Psoas muscle (tissue), 8 donors: Measurements from ENCODE around the gene LRRC10B. TPM values are rescaled to one million over a fixed set of nuclear protein-coding genes. Genes with fewer than 3 reads are reported as not detected.

Source experiments
- ATAC-seq, 4 donors: fragments of 200-7000 bp; cut with Tn5 transposase; one replicate each; pipeline ENCODE4 v1.9.1; 2020; ENCODE audit warnings: moderate library complexity in 3 of 4, mild to moderate bottlenecking in 2 of 4
- DNase-seq, 2 donors: peaks; one replicate each; pipeline ENCODE4 v3.0.0-alpha.2; 2020
- H3K27ac ChIP-seq: fragments of 200-600 bp; one replicate; pipeline ENCODE4 v1.8.0; 2022
- H3K27me3 ChIP-seq, 3 donors: fragments of 200-600 bp in 1 of 3; one replicate each; pipeline versions ENCODE4 v1.6.1 to v1.8.0; 2013 to 2022; ENCODE audit warnings: low read length in 2 of 3, mild to moderate bottlenecking in 2 of 3, moderate library complexity in 1 of 3; ENCODE audit not compliant: insufficient read depth in 3 of 3
- H3K36me3 ChIP-seq, 2 donors: fragments of 200-600 bp in 1 of 2; one replicate each; pipeline versions ENCODE4 v1.6.1 to v1.8.0; 2013 to 2022; ENCODE audit warnings: low read depth in 1 of 2, mild to moderate bottlenecking in 1 of 2, moderate library complexity in 1 of 2; ENCODE audit not compliant: insufficient read depth in 1 of 2
- H3K4me1 ChIP-seq: fragments of 200-600 bp; one replicate; pipeline ENCODE4 v1.8.0; 2022
- H3K4me3 ChIP-seq: fragments of 200-600 bp; one replicate; pipeline ENCODE4 v1.8.0; 2022; ENCODE audit warnings: mild to moderate bottlenecking
- H3K9me3 ChIP-seq: fragments of 200-600 bp; one replicate; pipeline ENCODE4 v1.8.0; 2022
- CTCF ChIP-seq: fragments of 200-600 bp; IDR thresholded peaks from one replicate; pipeline ENCODE4 v1.8.0; 2022; ENCODE audit warnings: antibody characterized with exemption
- WGBS, 3 donors: extraction: QIAGEN DNeasy Blood & Tissue Kit; methylation state at CpG; one replicate each; pipeline versions ENCODE4 v1.1.6 to v1.1.7; 2013; 5-methylcytosine and 5-hydroxymethylcytosine counted together
- intact Hi-C, 2 donors: fragments of 100-400 bp; cut with DNase I; formaldehyde crosslinking; loops; one replicate each; pipeline versions ENCODE4 v1.11.0 to v1.14.2; 2022
- polyA plus RNA-seq, 3 donors: library from polyadenylated mRNA; stranded (reverse); fragments of 200-250 nt; gene quantifications; one replicate each; pipeline ENCODE4 v1.2.3, GENCODE V29; 2013
- total RNA-seq, 4 donors: library from RNA; stranded (reverse); fragmentation: NEBNext Ultra II Directional in 2 of 4; extraction: Animal tissue kit (Norgen Biotek cat#: 25700) in 2 of 4; gene quantifications; one replicate each; pipeline versions ENCODE4 v1.2.1 to v1.2.4, GENCODE V29; 2021 to 2023
- donor health status: healthy with polysubstance abuse.
- donor health status: DM: no; HTN: no; CAD: no; lungs with moderate emphysema.
- donor health status: Bipolar disorder and iron deficiency.
- donor health status: healthy.
- donor health status: DM: yes; HTN: yes; CAD: no.
- donor health status: DM: no; HTN: no; CAD: no.
- donor health status: DM: no; HTN: no; CAD: no.
- donor health status: DM: yes; HTN: yes; CAD: no.

LRRC10B gene
- total and polyA plus RNA-seq, 7 donors, result 0.24 to 2.1 (median 0.52) TPM; not detected in 1

- ATAC-seq, result no peak
- peaks cover 5% of the 10 kb centered on the region for H3K4me1 ChIP-seq
These were observed 34.2 kb downstream of the LRRC10B start for GRCh38 chr11:61542705-61543104.

GRCh38 chr11:61543606-61544306, 35.2 kb downstream of the LRRC10B start:
- 95 to 100% (median 100%) methylated on average over 4 of the region's 4 CpGs for WGBS, 3 donors
- peaks cover 0 to 11% (median 2%) of the 10 kb centered on the region in 3 donors for H3K27me3 ChIP-seq

More at GRCh38 chr11:61542705-61543104, 34.2 kb downstream of the LRRC10B start:
- Histone ChIP-seq H3K9me3 (no peaks in the 10 kb centered on the region), H3K27ac (no peak overlapping the region), H3K36me3 (no peaks in the 10 kb centered on the region), H3K27me3 (peaks cover 0 to 11% (median 2%) of the 10 kb centered on the region in 3 donors), H3K4me3 (no peak overlapping the region)
- intact Hi-C loops, result no loop called here
- TF ChIP-seq CTCF, result no peak
- WGBS, 3 donors, result 76 to 81% (median 76%) methylated on average over 11 to 16 of the region's 16 CpGs
- DNase-seq, result no peak

GRCh38 chr11:61544466-61544865, 35.9 kb downstream of the LRRC10B start:
- Histone ChIP-seq H3K36me3 (no peaks in the 10 kb centered on the region), H3K27ac (no peak overlapping the region), H3K4me1 (peaks cover 5% of the 10 kb centered on the region), H3K4me3 (no peak overlapping the region), H3K27me3 (peaks cover 0 to 11% (median 2%) of the 10 kb centered on the region in 3 donors), H3K9me3 (no peaks in the 10 kb centered on the region)
- intact Hi-C loops, result no loop called here
- 96 to 99% (median 98%) methylated on average over 6 of the region's 6 CpGs for WGBS, 3 donors
- no peak for TF ChIP-seq CTCF
- DNase-seq (no peak), ATAC-seq (no peak)

More at GRCh38 chr11:61543606-61544306, 35.2 kb downstream of the LRRC10B start:
- Histone ChIP-seq H3K36me3 (no peaks in the 10 kb centered on the region), H3K27ac (no peak overlapping the region), H3K9me3 (no peaks in the 10 kb centered on the region), H3K4me1 (peaks cover 5% of the 10 kb centered on the region), H3K4me3 (no peak overlapping the region)
- TF ChIP-seq CTCF, result no peak
- intact Hi-C loops, result no loop called here
- ATAC-seq, result no peak
- no peak for DNase-seq

DNA sequence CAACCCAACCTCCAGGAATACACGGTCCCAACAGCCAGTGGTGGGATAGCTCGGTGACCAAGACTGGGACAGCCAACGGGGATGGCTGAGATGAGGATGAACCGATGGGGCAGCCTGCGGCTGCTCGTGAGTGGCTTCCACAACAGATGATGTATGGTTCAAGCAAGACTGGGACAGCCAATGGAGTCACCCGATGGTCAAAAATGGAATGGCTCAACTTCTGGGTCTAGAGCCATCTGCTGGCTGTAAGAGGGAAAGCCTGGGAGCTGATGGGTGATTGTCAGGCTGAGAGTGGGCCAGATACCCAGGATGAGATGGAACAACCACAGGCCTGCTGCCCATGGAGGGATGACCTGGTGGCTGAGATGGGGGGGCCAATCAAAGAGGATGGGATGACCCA, 36.8 kb downstream of the LRRC10B start:
- no peak overlapping the region for H3K4me3 ChIP-seq
- intact Hi-C loops, result no loop called here
- no peak overlapping the region for H3K27ac ChIP-seq
- 95% methylated on average over 7 of the region's 7 CpGs for WGBS, 3 donors
- H3K36me3 ChIP-seq, result no peaks in the 10 kb centered on the region
- H3K9me3 ChIP-seq, result no peaks in the 10 kb centered on the region
- DNase-seq (no peak), ATAC-seq (no peak)
- peaks cover 5% of the 10 kb centered on the region for H3K4me1 ChIP-seq
- no peak for TF ChIP-seq CTCF
- peaks cover 0 to 4% (median 2%) of the 10 kb centered on the region in 3 donors for H3K27me3 ChIP-seq
